Measurements from ENCODE around the gene PSMD12.

- no peak for TF ChIP-seq CTCF (IDR thresholded peaks at IDR 0.05)
- no peak for TF ChIP-seq POLR2A (IDR thresholded peaks at IDR 0.05)
- no peak for TF ChIP-seq POLR2AphosphoS5 (IDR thresholded peaks at IDR 0.05)
Measured at GRCh38 chr17:67315865-67316264, 50.5 kb downstream of the PSMD12 start.

Data from prostate gland (tissue), 2 donors.